ENCODE measurements around the gene MPDU1. TPM values are rescaled to one million over a fixed set of nuclear protein-coding genes. Genes with fewer than 3 reads are reported as not detected.

MPDU1 gene
- total and polyA plus RNA-seq, 2 of the 13 experiments (the other 11 are each of a cell fraction or from before 2014, with no cell fraction given), result 112 to 167 TPM

GRCh38 chr17:7573324-7574080, 10.2 kb upstream of the MPDU1 start (continued):
- no peak for TF ChIP-seq ZNF318 (CRISPR knock-in tag; IDR thresholded peaks at IDR 0.05)
- peak; percentile 97; the same call in 1 of the 2 replicates for TF ChIP-seq DMTF1 (CRISPR knock-in tag; IDR thresholded peaks at IDR 0.05)
- no peak for TF ChIP-seq ZNF710 (CRISPR knock-in tag; IDR thresholded peaks at IDR 0.05; ENCODE audit: borderline replicate concordance)
- no peak for TF ChIP-seq TBX3 (IDR thresholded peaks at IDR 0.05; ENCODE audit: borderline replicate concordance)
- no peak for TF ChIP-seq ZNF577 (CRISPR knock-in tag; IDR thresholded peaks at IDR 0.05; ENCODE audit: borderline replicate concordance, low read depth)
- TF ChIP-seq SMAD3 (CRISPR knock-in tag; IDR thresholded peaks at IDR 0.05), result peak; percentile 24; the same call in 1 of the 2 replicates
- TF ChIP-seq TEAD3 (CRISPR knock-in tag; optimal IDR thresholded peaks at IDR 0.05; ENCODE audit: borderline replicate concordance), result no peak
- TF ChIP-seq ZBTB2 (CRISPR knock-in tag; IDR thresholded peaks at IDR 0.05; ENCODE audit: low read depth), result no peak
- TF ChIP-seq SP4 (CRISPR knock-in tag; IDR thresholded peaks at IDR 0.05), result peak; percentile 69
- no peak for TF ChIP-seq ZNF383 (CRISPR knock-in tag; IDR thresholded peaks at IDR 0.05; ENCODE audit: borderline replicate concordance)
- TF ChIP-seq GLI4 (CRISPR knock-in tag; IDR thresholded peaks at IDR 0.05; ENCODE audit: borderline replicate concordance), result no peak
- peak; percentile 82 for TF ChIP-seq THAP11 (CRISPR knock-in tag; IDR thresholded peaks at IDR 0.05)
- peak; percentile 47; the same call in 1 of the 2 replicates for TF ChIP-seq ZNF232 (CRISPR knock-in tag; IDR thresholded peaks at IDR 0.05; ENCODE audit: borderline replicate concordance)
- peak; percentile 60; the same call in 1 of the 2 replicates for TF ChIP-seq NKX3-1 (CRISPR knock-in tag; IDR thresholded peaks at IDR 0.05)
- TF ChIP-seq ZNF644 (CRISPR knock-in tag; IDR thresholded peaks at IDR 0.05; ENCODE audit: low read depth), result no peak

All from HepG2 (cell line).